ENCODE data around the gene SAP30.

The SAP30 gene

GRCh38 chr4:173414456-173414855 lies 43.7 kb downstream of the SAP30 start:
- DNase-seq (ENCODE audit: low read depth in 2 of 2, low spot score in 1 of 2): no peak

- no peak for DNase-seq (ENCODE audit: low read depth in 2 of 2, low spot score in 1 of 2)
Measured at GRCh38 chr4:173415092-173415491, 44.3 kb downstream of the SAP30 start.

- DNase-seq (ENCODE audit: low read depth in 2 of 2, low spot score in 1 of 2): no peak
Measured at GRCh38 chr4:173415885-173416653, 45.3 kb downstream of the SAP30 start.

- no peak for DNase-seq (ENCODE audit: low read depth in 2 of 2, low spot score in 1 of 2)
Measured at GRCh38 chr4:173417833-173418232, 47.1 kb downstream of the SAP30 start.

GRCh38 chr4:173418639-173419038 lies 47.9 kb downstream of the SAP30 start:
- DNase-seq (ENCODE audit: low read depth in 2 of 2, low spot score in 1 of 2): no peak

- no peak for DNase-seq (ENCODE audit: low read depth in 2 of 2, low spot score in 1 of 2)
Measured at GRCh38 chr4:173420324-173420752, 49.6 kb downstream of the SAP30 start.

- DNase-seq (ENCODE audit: low read depth in 2 of 2, low spot score in 1 of 2): no peak
Measured at GRCh38 chr4:173420801-173421200, 50.0 kb downstream of the SAP30 start.

GRCh38 chr4:173424899-173425805 lies 54.4 kb downstream of the SAP30 start:
- DNase-seq (ENCODE audit: low read depth in 2 of 2, low spot score in 1 of 2): no peak

GRCh38 chr4:173426064-173426463 lies 55.3 kb downstream of the SAP30 start:
- DNase-seq (ENCODE audit: low read depth in 2 of 2, low spot score in 1 of 2): no peak

Measured in stimulated activated CD8-positive, alpha-beta memory T cell treated with anti-CD3 and anti-CD28 coated beads, Interleukin-4, amount 100 ng/mL, for 1 hour (primary cell).